ENCODE data around the gene CHGA. TPM values are rescaled to one million over a fixed set of nuclear protein-coding genes. Genes with fewer than 3 reads are reported as not detected.

The CHGA gene
- polyA plus RNA-seq, 1 donor = 708 TPM

GRCh38 chr14:92943855-92944570, 21.1 kb downstream of the CHGA start:
- Histone ChIP-seq H3K9me3 (ENCODE audit: control insufficient read depth, low read depth, low read length) (no peaks in the 10 kb centered on the region), H3K36me3 (ENCODE audit: control insufficient read depth, insufficient read depth, low read length) (peaks cover 82% of the 10 kb centered on the region), H3K4me1 (ENCODE audit: control insufficient read depth, insufficient read depth, low read length) (no peaks in the 10 kb centered on the region), H3K27ac (ENCODE audit: low read length) (no peak overlapping the region), H3K27me3 (ENCODE audit: control insufficient read depth, insufficient read depth, low read length) (no peaks in the 10 kb centered on the region), H3K4me3 (ENCODE audit: low read length) (no peak overlapping the region)
- no CpG with 5 or more reads among the region's 17 CpGs for WGBS (ENCODE audit: insufficient coverage, low lambda C conversion rate)
- DNase-seq = no peak

DNA sequence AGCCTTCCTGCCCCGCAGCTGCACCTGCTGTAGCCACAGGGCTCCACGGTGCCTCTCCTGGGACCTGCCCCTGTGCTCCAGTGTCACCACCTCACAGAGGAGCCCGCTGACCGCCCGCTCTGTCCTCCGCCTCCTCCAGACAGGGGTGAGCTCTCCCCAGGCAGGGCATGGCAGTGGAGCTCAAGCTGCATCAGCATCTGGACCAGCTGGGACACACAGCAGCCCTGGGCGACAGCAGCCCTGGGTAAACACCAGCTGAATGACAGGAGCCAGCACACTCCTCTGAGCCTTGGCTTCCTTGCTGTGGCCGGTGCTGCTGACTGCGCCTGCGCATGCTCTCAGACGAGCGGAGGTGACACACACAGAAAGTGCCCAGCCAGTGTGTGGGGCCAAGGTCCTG, 22.0 kb downstream of the CHGA start:
- DNase-seq = no peak
- no peaks in the 10 kb centered on the region for H3K4me1 ChIP-seq (ENCODE audit: control insufficient read depth, insufficient read depth, low read length)
- H3K27ac ChIP-seq (ENCODE audit: low read length) = no peak overlapping the region
- WGBS (ENCODE audit: insufficient coverage, low lambda C conversion rate) = no CpG with 5 or more reads among the region's 12 CpGs
- peaks cover 87% of the 10 kb centered on the region for H3K36me3 ChIP-seq (ENCODE audit: control insufficient read depth, insufficient read depth, low read length)
- no peaks in the 10 kb centered on the region for H3K9me3 ChIP-seq (ENCODE audit: control insufficient read depth, low read depth, low read length)
- H3K27me3 ChIP-seq (ENCODE audit: control insufficient read depth, insufficient read depth, low read length) = no peaks in the 10 kb centered on the region
- no peak overlapping the region for H3K4me3 ChIP-seq (ENCODE audit: low read length)

DNA sequence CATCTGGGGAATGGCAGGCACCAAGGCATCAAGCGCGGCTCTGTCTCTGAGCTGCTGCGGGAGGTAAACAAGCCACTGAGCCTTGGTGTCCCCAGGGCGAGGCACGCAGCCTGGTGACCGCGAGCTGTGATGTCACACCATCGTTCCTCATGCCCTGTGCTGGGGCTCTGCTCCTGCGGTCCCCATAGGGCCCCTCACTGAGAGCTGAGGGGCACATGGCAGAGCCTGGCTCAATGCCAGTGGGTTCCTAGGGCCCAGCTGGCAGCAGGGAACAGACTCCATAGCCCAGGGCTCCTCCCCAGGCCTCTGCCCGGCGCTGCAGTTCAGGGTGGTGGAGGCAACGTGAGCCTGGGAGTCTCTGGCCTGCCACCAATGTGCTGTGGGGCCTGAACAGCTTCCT, 22.6 kb downstream of the CHGA start:
- Histone ChIP-seq H3K4me3 (ENCODE audit: low read length) (no peak overlapping the region), H3K4me1 (ENCODE audit: control insufficient read depth, insufficient read depth, low read length) (no peaks in the 10 kb centered on the region), H3K27ac (ENCODE audit: low read length) (no peak overlapping the region), H3K36me3 (ENCODE audit: control insufficient read depth, insufficient read depth, low read length) (peaks cover 91% of the 10 kb centered on the region), H3K9me3 (ENCODE audit: control insufficient read depth, low read depth, low read length) (no peaks in the 10 kb centered on the region), H3K27me3 (ENCODE audit: control insufficient read depth, insufficient read depth, low read length) (no peaks in the 10 kb centered on the region)
- DNase-seq = no peak
- WGBS (ENCODE audit: insufficient coverage, low lambda C conversion rate) = no CpG with 5 or more reads among the region's 12 CpGs

DNA sequence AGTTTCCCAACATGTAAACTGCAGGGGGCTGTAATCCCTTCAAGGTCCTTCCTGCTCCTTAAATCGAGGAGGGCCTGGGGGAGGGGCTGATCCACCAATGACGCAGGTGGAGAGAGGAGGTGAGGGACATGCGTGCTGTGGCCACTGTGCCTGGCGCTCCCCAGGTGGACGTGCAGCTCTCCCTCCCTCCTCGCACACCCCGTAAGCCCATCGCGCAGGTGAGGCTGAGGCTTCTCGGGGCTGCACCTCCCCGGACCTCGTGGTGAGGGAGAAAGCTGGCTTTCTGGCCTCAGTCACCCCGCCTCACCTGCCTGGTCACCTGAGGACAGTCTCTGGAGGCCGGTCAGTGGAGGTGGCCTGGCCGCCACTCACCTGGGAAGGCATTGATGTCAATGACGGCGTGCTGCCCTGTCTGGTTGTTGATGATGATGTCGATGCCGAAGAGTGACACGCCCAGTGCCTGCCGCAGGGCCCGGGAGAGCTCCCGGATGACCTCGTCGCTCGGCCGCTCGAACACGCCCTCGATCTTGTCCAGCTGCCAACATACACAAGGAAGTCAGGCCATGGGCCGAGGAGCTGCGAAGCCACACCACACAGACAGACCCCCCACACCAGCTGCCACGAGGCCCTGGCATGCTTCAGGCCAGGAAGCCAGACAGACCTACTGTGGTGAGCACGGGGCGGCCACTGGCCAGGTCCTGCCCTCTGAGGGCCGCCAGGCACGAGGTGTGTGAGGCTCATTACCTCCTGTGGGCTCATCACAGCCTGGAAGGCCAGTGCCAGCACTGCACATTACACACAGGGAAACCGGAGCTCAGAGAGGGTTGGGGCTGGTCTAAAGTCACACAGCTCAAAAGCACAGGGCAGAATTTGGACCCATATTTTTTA, 23.3 kb downstream of the CHGA start:
- WGBS (ENCODE audit: insufficient coverage, low lambda C conversion rate) = no CpG with 5 or more reads among the region's 38 CpGs
- Histone ChIP-seq H3K4me3 (ENCODE audit: low read length) (no peak overlapping the region), H3K9me3 (ENCODE audit: control insufficient read depth, low read depth, low read length) (no peaks in the 10 kb centered on the region), H3K27me3 (ENCODE audit: control insufficient read depth, insufficient read depth, low read length) (no peaks in the 10 kb centered on the region), H3K27ac (ENCODE audit: low read length) (no peak overlapping the region), H3K4me1 (ENCODE audit: control insufficient read depth, insufficient read depth, low read length) (no peaks in the 10 kb centered on the region), H3K36me3 (ENCODE audit: control insufficient read depth, insufficient read depth, low read length) (peaks cover 92% of the 10 kb centered on the region)
- DNase-seq = no peak

DNA sequence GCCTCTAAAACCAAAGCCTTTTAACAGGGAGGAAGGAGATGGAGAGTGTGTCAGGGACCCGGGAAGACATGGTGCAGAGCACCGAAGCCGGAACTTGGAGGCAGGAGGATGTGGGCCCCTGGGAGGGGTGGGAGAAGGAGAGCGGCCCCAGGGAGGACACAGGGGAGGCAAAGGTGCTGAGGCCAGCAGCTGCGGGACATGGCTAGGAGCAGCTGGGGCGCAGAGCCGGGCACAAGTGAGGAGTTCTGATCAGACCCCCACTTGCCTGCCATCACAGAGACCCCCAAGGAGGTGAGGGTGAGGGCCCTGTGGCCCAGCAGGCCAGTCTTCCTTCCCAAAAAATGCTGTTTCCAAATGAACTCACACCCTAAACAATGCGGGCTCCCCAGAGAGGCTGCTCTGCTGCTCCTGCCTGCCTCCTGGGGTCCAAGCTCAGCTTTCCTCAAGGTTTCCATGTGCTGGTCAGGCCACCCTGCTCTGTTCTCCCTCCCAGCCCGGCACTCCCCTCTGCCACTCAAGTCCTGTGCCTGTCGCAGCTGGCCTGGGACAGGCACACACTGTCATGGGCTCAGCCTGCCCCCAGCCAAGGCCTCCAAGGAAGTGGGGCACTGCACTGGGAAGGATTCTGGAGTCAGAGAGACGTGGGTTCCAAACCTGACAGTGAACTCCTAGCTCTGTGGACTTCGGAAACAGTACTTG, 24.0 kb downstream of the CHGA start:
- Histone ChIP-seq H3K27me3 (ENCODE audit: control insufficient read depth, insufficient read depth, low read length) (no peaks in the 10 kb centered on the region), H3K4me3 (ENCODE audit: low read length) (no peak overlapping the region), H3K27ac (ENCODE audit: low read length) (no peak overlapping the region), H3K4me1 (ENCODE audit: control insufficient read depth, insufficient read depth, low read length) (no peaks in the 10 kb centered on the region), H3K36me3 (ENCODE audit: control insufficient read depth, insufficient read depth, low read length) (peaks cover 94% of the 10 kb centered on the region), H3K9me3 (ENCODE audit: control insufficient read depth, low read depth, low read length) (no peaks in the 10 kb centered on the region)
- no CpG with 5 or more reads among the region's 12 CpGs for WGBS (ENCODE audit: insufficient coverage, low lambda C conversion rate)
- DNase-seq = no peak

GRCh38 chr14:92948647-92949046, 25.7 kb downstream of the CHGA start:
- DNase-seq = no peak
- Histone ChIP-seq H3K9me3 (ENCODE audit: control insufficient read depth, low read depth, low read length) (no peaks in the 10 kb centered on the region), H3K36me3 (ENCODE audit: control insufficient read depth, insufficient read depth, low read length) (peaks cover 94% of the 10 kb centered on the region), H3K4me1 (ENCODE audit: control insufficient read depth, insufficient read depth, low read length) (no peaks in the 10 kb centered on the region), H3K27ac (ENCODE audit: low read length) (no peak overlapping the region), H3K27me3 (ENCODE audit: control insufficient read depth, insufficient read depth, low read length) (no peaks in the 10 kb centered on the region), H3K4me3 (ENCODE audit: low read length) (no peak overlapping the region)
- WGBS (ENCODE audit: insufficient coverage, low lambda C conversion rate) = 100% methylated on average over 1 of the region's 22 CpGs

DNA sequence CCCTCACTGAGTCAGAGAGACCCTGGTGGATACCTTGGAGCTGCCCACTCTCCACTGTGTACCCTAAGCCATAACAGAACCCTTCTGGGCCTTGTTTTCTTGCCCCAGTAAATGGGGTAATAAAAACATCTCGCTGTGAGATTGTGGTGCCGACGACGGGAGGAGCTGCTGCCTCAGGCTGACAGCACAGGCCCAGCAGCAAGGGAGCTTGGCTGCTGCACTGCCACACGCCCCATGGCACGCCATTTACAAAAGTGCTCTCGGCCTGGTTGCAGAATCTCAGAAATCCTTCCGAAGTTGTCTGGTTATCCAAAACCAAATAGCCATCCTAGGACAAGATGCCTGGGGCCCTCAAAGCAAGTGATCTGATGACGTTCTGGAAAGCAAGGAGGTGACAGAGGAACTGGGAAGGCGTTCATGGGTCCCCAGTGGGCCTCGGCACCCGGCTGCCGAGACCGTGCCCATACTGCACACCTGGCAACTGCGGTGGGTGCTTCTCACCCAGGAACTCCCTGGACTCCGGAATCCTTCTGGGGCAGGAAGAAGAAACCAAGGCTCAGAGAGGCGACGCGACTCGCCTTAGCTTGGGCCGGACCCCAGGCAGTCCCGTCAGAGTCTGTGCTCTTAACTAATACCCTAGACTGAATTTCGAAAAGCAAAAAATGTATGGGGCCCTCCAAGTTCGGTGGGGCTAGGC, 26.7 kb downstream of the CHGA start:
- peaks cover 92% of the 10 kb centered on the region for H3K36me3 ChIP-seq (ENCODE audit: control insufficient read depth, insufficient read depth, low read length)
- no peak overlapping the region for H3K4me3 ChIP-seq (ENCODE audit: low read length)
- WGBS (ENCODE audit: insufficient coverage, low lambda C conversion rate) = no CpG with 5 or more reads among the region's 24 CpGs
- no peak overlapping the region for H3K27ac ChIP-seq (ENCODE audit: low read length)
- H3K9me3 ChIP-seq (ENCODE audit: control insufficient read depth, low read depth, low read length) = no peaks in the 10 kb centered on the region
- no peak for DNase-seq
- H3K27me3 ChIP-seq (ENCODE audit: control insufficient read depth, insufficient read depth, low read length) = no peaks in the 10 kb centered on the region
- H3K4me1 ChIP-seq (ENCODE audit: control insufficient read depth, insufficient read depth, low read length) = no peaks in the 10 kb centered on the region

GRCh38 chr14:92950193-92950540, 27.2 kb downstream of the CHGA start:
- Histone ChIP-seq H3K27me3 (ENCODE audit: control insufficient read depth, insufficient read depth, low read length) (no peaks in the 10 kb centered on the region), H3K4me3 (ENCODE audit: low read length) (no peak overlapping the region), H3K4me1 (ENCODE audit: control insufficient read depth, insufficient read depth, low read length) (no peaks in the 10 kb centered on the region), H3K9me3 (ENCODE audit: control insufficient read depth, low read depth, low read length) (no peaks in the 10 kb centered on the region), H3K27ac (ENCODE audit: low read length) (no peak overlapping the region), H3K36me3 (ENCODE audit: control insufficient read depth, insufficient read depth, low read length) (peaks cover 92% of the 10 kb centered on the region)
- no peak for DNase-seq
- WGBS (ENCODE audit: insufficient coverage, low lambda C conversion rate) = no CpG with 5 or more reads among the region's 7 CpGs

DNA sequence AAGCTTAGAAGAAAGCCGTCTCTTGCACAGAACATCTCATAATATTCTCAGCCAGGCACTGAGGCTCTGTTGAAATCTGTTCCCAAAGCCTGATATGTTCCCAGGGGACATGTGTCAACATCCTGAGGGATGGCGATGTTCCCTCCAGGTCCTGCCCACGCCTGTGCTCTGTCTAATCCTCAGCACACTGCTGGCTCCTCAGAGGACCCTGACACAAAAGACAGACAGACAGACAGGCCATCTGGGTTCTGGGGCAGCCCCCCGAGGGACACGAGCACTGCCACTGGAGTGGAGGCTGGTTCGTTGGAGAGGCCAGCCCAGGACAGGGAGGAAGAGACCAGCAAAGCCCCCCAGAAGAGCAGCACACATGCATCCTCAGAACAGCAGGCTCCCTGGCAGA, 27.8 kb downstream of the CHGA start:
- no peak for DNase-seq
- no CpG with 5 or more reads among the region's 6 CpGs for WGBS (ENCODE audit: insufficient coverage, low lambda C conversion rate)
- H3K27ac ChIP-seq (ENCODE audit: low read length) = no peak overlapping the region
- no peaks in the 10 kb centered on the region for H3K27me3 ChIP-seq (ENCODE audit: control insufficient read depth, insufficient read depth, low read length)
- H3K9me3 ChIP-seq (ENCODE audit: control insufficient read depth, low read depth, low read length) = no peaks in the 10 kb centered on the region
- no peaks in the 10 kb centered on the region for H3K4me1 ChIP-seq (ENCODE audit: control insufficient read depth, insufficient read depth, low read length)
- H3K4me3 ChIP-seq (ENCODE audit: low read length) = no peak overlapping the region
- peaks cover 92% of the 10 kb centered on the region for H3K36me3 ChIP-seq (ENCODE audit: control insufficient read depth, insufficient read depth, low read length)

DNA sequence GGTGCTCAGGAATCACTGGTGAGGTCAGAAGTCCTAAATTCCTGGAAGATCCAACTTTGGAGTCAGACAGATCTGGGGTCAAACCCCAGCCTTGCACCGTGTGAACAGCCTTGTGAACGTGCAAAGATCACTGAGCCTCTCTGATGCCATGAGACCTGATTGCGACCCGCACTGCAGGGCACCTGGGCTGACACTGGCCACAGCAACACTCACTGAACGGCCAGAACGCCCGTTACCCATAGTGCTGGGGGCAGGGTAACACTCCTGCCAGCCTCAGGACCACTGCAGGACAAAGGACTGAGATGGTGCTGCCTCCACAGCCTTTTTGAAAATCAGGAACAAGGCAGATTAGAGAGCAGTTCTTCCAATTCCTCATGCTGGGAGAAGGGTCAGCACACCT, 28.3 kb downstream of the CHGA start:
- H3K4me3 ChIP-seq (ENCODE audit: low read length) = no peak overlapping the region
- H3K27me3 ChIP-seq (ENCODE audit: control insufficient read depth, insufficient read depth, low read length) = no peaks in the 10 kb centered on the region
- peaks cover 92% of the 10 kb centered on the region for H3K36me3 ChIP-seq (ENCODE audit: control insufficient read depth, insufficient read depth, low read length)
- H3K9me3 ChIP-seq (ENCODE audit: control insufficient read depth, low read depth, low read length) = no peaks in the 10 kb centered on the region
- no peak overlapping the region for H3K27ac ChIP-seq (ENCODE audit: low read length)
- H3K4me1 ChIP-seq (ENCODE audit: control insufficient read depth, insufficient read depth, low read length) = no peaks in the 10 kb centered on the region
- no peak for DNase-seq
- no CpG with 5 or more reads among the region's 7 CpGs for WGBS (ENCODE audit: insufficient coverage, low lambda C conversion rate)

Data from large intestine (tissue), 3 donors.